ENCODE measurements around the gene USP6NL.

The USP6NL gene

DNA sequence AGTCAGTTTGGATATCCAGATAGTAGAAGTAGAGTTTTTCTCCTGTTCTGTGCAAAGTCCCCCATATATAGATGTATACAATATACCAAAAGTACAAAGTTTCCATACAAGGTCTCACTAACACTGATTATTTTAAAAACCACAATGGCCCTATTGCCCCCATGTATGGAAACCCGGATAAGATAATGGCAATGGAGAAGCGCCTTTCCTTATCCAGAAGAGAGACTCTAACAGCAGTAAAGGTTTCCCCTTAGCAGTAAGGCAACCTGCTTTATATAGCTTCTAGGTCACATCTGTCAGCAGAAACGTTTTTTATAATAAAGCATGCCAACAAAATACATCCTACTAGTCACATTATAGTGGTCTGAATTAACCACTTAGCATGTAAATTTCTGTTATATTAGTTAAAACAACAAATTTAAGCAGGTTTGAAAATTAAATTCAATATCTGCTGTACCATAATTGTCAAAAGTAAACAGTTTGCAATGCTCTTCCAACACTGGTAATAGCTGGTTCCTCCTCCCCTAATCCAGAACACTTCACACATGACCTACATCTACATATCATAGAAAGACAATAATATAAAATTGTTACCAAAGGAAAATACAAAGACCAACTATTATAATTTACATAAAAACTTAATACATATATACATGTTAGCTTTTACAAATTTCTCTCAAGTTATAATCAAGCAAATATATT, 22.4 kb downstream of the USP6NL start:
- no peak for DNase-seq

DNA sequence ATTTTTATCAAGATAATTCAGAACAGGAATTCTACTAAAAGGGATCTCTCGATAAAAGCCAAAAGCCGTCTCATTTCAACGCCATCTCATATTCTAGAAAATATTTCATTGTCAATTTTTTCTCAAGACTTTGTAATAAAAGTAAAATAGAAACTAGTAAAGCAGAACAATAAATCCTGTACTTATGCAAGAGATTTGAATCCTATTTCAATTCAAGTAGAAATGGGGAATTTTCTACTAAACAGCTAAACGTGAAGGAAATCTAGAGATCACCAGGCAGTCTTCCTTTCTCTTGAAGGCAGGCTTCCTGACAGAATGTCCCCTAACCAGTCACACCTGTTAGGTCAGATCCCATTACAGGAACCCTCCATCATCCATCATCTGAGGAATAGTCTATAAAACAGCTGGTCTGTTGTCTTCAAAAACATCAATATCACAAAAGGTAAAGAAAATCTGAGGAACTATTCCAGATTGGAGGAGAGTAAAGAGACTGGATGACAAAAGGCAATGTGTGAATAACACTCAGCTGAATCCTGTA, 23.7 kb downstream of the USP6NL start:
- DNase-seq = no peak

GRCh38 chr10:11586170-11586569, 25.3 kb downstream of the USP6NL start:
- no peak for DNase-seq

DNA sequence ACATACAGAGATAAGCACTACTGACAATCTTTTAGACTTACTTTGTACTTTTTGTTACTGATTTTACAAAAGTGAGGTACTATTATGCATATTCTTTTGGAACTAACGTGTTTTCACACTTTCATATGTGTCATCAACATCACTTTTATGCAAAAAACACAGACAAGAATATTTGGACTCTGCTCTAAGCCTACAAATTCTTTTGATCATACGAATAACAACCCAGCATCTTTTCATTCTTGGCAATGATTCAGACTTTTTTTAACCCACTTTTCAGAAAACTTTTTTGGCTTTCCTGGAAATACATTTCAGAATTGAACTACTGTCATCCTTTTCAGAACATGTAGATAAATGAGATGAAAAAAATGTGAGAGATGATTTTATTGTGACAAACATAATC, 30.2 kb downstream of the USP6NL start:
- DNase-seq = no peak

DNA sequence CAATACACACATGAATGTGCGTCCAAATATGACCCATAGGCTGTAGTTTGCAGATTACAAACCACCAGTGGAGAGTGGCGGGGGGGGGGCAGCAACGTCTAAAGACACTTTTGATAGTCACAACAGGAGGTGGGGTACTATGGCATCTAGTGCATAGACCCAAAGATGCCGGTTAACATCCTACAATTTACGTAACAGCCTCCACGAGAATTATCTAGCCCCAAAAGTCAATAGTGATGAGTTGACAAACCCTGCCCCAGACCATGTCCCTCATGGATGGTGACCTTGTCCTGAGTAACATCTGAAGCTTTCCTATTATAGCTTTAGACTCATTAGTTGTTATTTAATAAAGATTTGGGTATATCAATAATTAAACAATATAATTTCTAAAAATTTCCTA, 31.6 kb downstream of the USP6NL start:
- DNase-seq = no peak

GRCh38 chr10:11578802-11579255, 32.6 kb downstream of the USP6NL start:
- peak; percentile 24 to 33 for DNase-seq

DNA sequence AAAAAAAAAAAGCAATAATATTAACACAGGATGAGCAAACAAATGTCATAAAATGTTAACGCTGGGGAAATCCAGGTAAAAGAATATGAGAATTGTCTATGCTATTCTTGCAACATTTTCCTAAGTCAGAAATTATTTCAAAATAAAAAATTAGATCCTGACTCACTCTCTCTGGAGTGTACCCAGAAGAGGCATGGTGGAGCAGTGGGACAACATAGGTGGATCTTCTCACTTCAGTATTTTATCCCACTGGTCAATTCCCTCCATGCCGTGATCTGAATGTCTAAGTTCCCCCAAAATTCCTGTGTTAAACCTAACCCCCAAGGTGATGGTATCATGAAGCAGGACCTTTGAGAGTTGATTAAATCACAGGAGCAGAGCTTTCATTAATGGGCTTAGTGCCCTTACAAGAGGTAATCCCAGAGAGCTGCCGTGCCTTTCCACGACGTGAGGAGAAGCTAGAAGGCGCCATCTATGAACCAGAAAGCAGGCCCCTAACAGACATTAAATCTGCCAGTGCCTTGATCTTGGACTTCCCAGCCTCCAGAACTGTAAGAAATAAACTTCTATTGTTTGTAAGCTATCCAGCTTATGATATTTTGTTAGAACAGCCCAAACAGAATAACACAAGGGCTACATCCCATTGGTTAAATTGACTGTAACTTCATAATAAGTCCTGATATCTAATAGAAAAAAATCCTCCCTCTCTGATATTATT, 35.2 kb downstream of the USP6NL start:
- DNase-seq = no peak

DNA sequence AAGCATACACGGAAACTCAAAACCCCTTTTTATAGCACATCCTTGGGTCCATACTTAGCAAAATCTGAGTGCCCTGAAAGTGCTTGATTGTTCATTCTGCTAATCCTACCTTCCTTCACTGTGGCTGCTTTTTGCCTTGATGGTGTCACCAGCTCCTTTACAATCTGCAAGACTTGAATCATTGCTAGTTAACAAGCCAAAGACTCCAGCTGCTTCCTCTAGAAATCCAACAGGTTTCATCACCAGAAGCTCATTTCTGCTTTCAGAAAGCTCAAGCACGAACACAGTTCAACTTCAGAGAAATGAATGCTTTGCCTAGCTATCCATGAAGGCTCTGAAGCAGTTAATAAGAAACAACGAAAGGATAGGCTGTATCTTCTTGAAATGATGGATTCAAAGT, 38.0 kb downstream of the USP6NL start:
- no peak for DNase-seq

- no peak for DNase-seq
Measured at GRCh38 chr10:11570751-11571150, 40.7 kb downstream of the USP6NL start.

DNA sequence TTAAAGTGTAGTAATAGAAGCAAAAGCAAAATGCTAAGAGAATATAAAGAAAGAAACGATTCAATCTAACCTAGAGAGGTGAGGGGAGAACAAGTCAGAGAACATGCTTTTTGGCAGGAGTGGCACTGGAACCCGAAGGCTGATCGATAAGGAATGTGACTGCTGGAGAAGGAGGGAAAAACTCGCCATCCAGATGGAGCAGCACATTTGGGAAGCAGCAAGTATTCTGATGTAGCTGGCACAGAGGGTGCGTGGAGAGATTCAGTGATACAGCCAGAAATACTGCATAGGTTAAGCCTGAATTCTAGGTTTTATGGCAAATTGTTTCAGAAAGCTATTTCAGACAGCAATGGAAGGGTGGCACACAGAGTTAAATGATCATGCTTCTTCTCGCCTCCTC, 42.0 kb downstream of the USP6NL start:
- no peak for DNase-seq

- DNase-seq = no peak
Measured at GRCh38 chr10:11568578-11568977, 42.9 kb downstream of the USP6NL start.

DNA sequence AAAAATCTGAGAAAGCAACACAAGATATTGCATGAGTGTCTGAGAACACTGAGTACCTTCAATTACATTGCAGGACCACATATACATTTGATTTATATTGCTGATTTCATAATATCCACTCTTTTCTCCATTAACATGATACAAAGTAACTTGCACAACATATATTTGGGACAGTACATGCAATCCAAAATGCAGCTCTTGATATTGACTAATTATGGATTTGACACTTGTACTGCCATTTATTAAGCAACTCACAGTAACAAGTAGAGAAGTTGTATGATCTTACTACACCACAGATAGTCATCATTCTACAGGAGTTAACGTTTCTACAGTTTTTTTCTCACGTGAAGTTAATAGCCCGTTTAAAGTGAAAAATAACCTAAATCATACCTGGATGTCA, 46.7 kb downstream of the USP6NL start:
- DNase-seq = no peak

GRCh38 chr10:11563936-11564335, 47.5 kb downstream of the USP6NL start:
- no peak for DNase-seq

GRCh38 chr10:11562888-11563287, 48.6 kb downstream of the USP6NL start:
- no peak for DNase-seq

- DNase-seq = no peak
Measured at GRCh38 chr10:11560076-11560709, 51.3 kb downstream of the USP6NL start.

DNA sequence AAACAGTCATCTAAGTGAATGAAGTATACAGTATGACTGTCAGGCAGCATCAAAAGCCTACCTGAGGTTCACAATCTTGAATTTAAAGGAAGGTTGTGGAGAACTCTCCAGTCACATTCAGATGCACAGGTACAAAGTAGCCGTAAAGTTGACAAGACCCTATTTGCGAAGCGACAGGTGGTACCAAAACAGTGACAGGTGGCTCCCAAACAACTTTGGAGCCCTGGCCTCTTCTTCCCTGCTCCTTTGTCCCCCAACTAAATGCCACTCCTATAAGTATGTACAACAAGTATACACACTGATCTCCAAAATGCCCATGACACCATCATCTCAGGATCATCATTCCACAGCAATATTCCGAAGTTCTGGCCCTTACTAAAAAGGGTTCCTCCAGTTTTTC, 53.5 kb downstream of the USP6NL start:
- no peak for DNase-seq

- no peak for DNase-seq
Measured at GRCh38 chr10:11557513-11557912, 53.9 kb downstream of the USP6NL start.

DNA sequence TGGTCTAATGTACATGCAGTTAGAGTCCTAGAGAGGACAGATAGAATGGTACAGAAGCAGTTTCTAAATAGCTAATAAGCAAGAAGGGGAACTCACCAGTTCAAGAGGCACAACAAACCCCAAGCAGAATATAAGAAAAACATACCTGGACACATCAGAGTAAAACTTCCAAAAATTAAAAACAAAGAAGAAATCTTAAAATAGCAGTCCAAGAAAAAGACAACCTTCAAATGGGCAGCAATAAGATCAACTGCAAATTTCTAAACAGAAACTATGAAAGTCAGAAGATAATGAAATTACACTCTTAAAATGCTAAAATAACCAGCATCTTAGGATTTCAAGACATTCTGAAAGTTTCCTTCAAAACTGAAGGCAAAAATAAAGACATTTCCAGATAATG, 55.9 kb downstream of the USP6NL start:
- DNase-seq = no peak

DNA sequence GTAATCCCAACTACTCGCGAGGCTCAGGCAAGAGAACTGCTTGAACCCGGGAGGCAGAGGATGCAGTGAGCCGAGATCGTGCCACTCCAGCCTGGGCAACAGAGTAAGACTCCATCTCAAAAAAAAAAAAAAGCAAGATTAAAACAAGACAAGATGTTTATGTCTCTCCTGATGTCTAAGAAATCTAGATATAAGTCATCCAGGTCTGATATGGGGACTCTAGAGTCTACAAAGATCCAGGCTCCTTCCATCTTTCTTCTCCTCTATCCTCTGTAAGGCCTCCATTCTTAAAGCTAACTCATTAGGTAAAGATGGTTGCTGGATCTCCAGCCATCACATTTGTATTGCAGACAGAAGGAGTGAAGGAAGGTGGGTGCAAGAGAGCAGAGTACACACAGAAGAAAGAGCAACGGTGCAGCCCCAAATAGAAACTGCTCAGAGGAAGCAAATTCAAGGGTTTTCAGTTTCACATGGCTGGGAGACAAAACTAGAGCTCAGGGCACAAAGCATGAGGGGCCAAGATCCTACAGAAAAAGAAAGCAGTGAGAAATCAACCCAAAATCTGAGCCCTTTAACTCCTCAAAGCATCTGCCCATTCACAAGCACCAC, 57.6 kb downstream of the USP6NL start:
- DNase-seq = no peak

DNA sequence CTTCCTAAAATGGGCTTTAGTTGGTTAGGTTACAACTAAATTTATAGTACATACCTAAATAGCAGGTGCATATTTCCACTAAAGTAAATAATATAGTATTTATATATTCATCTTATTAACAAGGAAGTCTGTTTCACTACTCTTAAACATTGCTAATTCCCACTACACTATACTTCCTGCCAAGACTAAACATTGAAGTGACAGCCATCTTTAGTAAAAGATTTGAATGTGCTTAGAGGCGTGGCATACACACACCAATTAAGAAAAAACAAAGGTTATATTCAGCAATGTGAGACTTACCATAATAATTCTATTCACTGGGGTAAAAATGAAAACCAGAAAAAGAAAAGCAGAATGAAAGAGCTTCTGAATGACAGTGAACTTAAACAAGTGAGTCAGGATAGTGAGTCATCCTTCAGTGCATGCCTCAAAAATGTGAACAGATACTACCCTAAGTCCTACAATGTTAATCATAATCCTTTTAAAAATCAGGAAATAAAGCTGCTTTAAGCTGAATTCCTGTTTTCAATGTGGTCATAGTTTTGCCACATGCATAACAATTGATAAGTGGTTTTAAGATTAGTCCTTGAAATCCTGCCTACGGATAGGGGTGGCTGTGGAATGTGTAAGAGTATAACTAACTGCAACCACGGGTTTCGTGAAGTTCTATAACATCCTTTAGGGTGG, 59.4 kb downstream of the USP6NL start:
- DNase-seq = no peak

- no peak for DNase-seq
Measured at GRCh38 chr10:11551104-11551503, 60.3 kb downstream of the USP6NL start.

DNA sequence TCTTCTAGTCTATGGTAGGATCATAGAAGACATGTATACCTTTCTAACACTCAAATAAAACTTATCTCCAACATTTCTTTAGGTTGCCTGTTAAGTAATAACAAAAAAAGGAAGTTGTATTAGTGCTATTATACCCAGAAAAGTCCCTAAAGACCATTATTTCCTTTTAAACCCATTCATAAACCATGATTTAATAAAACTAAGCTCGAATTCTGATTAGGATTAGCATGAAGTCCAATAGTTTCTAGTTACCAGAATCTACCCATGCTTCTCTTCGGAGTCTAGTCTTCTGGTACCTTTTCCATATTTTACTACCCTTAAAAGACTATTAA, 62.7 kb downstream of the USP6NL start:
- DNase-seq = no peak

All from activated CD4-positive, alpha-beta T cell treated with anti-CD3 and anti-CD28 coated beads for 4 hours (primary cell).